ENCODE measurements around the gene NSD1. TPM values are rescaled to one million over a fixed set of nuclear protein-coding genes. Genes with fewer than 3 reads are reported as not detected.

NSD1 gene
- total and polyA plus RNA-seq, 2 of the 8 experiments (the other 6 are each of a cell fraction or from before 2014, with no cell fraction given): 22.8 to 168 TPM

GRCh38 chr5:177133096-177133852 is at the start of gene NSD1 (continued):
- TF ChIP-seq CHD7 (IDR thresholded peaks at IDR 0.05; ENCODE audit: insufficient replicate concordance, low read length) (no peak), TAF7 (optimal IDR thresholded peaks at IDR 0.05; ENCODE audit: borderline replicate concordance, low read depth, low read length) (no peak), SRF (IDR thresholded peaks at IDR 0.05; ENCODE audit: low read depth, low read length) (no peak), TEAD4 (IDR thresholded peaks at IDR 0.05; ENCODE audit: low read depth, low read length) (no peak), ZNF274 (IDR thresholded peaks at IDR 0.05; ENCODE audit: borderline replicate concordance, extremely low read depth, low read length) (no peak), KDM4A (IDR thresholded peaks at IDR 0.05; ENCODE audit: low read depth, low read length, severe bottlenecking) (peak; percentile 34), POLR2A (IDR thresholded peaks at IDR 0.05; ENCODE audit: control extremely low read depth in 1 of 2, low read depth in 2 of 2, low read length in 2 of 2) (peak; percentile 79 to 87), E2F6 (IDR thresholded peaks at IDR 0.05) (peak; percentile 66), TCF12 (IDR thresholded peaks at IDR 0.05; ENCODE audit: low read depth, low read length) (0 out of 2 replicates have a peak, but pooled peaks have one; percentile 27)
